GM12874 (cell line): Measurements from ENCODE around the gene MCRIP2.

Experiments
- CTCF ChIP-seq: IDR thresholded peaks from 2 replicates; pipeline ENCODE4 v1.5.1; 2011; ENCODE audit warnings: low read depth, mild to moderate bottlenecking, control low read depth, low read length, moderate library complexity; ENCODE audit not compliant: insufficient read depth

The MCRIP2 gene

GRCh38 chr16:641326-642188 lies at the start of gene MCRIP2:
Gene MCRIP2 (plus strand): TSS chr16:641828. CDS start chr16:641992, 164 bp downstream.
- TF ChIP-seq CTCF = no peak

- TF ChIP-seq CTCF = no peak
Observed at GRCh38 chr16:591892-592517, 49.6 kb upstream of the MCRIP2 start.

GRCh38 chr16:592518-593306 lies 48.9 kb upstream of the MCRIP2 start:
- no peak for TF ChIP-seq CTCF

- no peak for TF ChIP-seq CTCF
Observed at GRCh38 chr16:593406-593805, 48.2 kb upstream of the MCRIP2 start.

GRCh38 chr16:593807-594206 lies 47.8 kb upstream of the MCRIP2 start:
- no peak for TF ChIP-seq CTCF

- no peak for TF ChIP-seq CTCF
Observed at GRCh38 chr16:595094-595528, 46.5 kb upstream of the MCRIP2 start.
